Esophagus muscularis mucosa (tissue), 4 donors: ENCODE results near the gene DDX43. TPM values are rescaled to one million over a fixed set of nuclear protein-coding genes. Genes with fewer than 3 reads are reported as not detected.
"Not testable (repeated sequence)": the region's sequence is repeated elsewhere in the genome, so short reads cannot be mapped to it uniquely, and the experiment has no call there.

ENCODE experiments used
- DNase-seq: peaks from one replicate; pipeline ENCODE4 v3.0.0-alpha.2; 2017; ENCODE audit errors: extremely low spot score
- H3K27ac ChIP-seq, 4 donors: fragments of 200-600 bp; sonication (generic); replicated peaks in 1 of 4; 1 replicate in 3 of 4; 2 replicates in 1 of 4; pipeline ENCODE4 v1.5.1; 2016 to 2019; ENCODE audit warnings: mild to moderate bottlenecking in 1 of 4
- H3K27me3 ChIP-seq, 4 donors: fragments of 200-600 bp; sonication (generic); one replicate each; pipeline versions ENCODE4 v1.5.1 to v1.6.0; 2016 to 2019
- H3K36me3 ChIP-seq, 4 donors: fragments of 200-600 bp; sonication (generic); one replicate each; pipeline ENCODE4 v1.5.1; 2016 to 2019
- H3K4me1 ChIP-seq, 4 donors: fragments of 200-600 bp; sonication (generic); one replicate each; pipeline ENCODE4 v1.5.1; 2016 to 2019
- H3K4me3 ChIP-seq, 4 donors: fragments of 200-600 bp; sonication (generic); 1 replicate in 2 of 4; 2 replicates in 2 of 4; pipeline ENCODE4 v1.5.1; 2016 to 2019; ENCODE audit warnings: mild to moderate bottlenecking in 4 of 4, moderate library complexity in 1 of 4
- H3K9me3 ChIP-seq, 4 donors: fragments of 200-600 bp; sonication (generic); 1 replicate in 3 of 4; 2 replicates in 1 of 4; pipeline ENCODE4 v1.5.1; 2016 to 2019
- CTCF ChIP-seq, 3 experiments: fragments of 200-600 bp in 2 of 3; fragments of 450-650 bp in 1 of 3; sonication (generic) in 2 of 3; IDR thresholded peaks; one replicate each; pipeline ENCODE4 v1.5.1; 2017 to 2019; ENCODE audit warnings: antibody characterized with exemption in 3 of 3, mild to moderate bottlenecking in 2 of 3, moderate library complexity in 1 of 3
- EP300 ChIP-seq: sonication (generic); formaldehyde crosslinking; IDR thresholded peaks from one replicate; pipeline ENCODE4 v1.6.1; 2017; ENCODE audit warnings: antibody characterized with exemption
- POLR2A ChIP-seq: fragments of 450-650 bp; IDR thresholded peaks from one replicate; pipeline ENCODE4 v1.6.1; 2017; ENCODE audit warnings: antibody characterized with exemption, moderate library complexity, mild to moderate bottlenecking, low read depth
- POLR2AphosphoS5 ChIP-seq, 2 donors: sonication (generic); formaldehyde crosslinking; IDR thresholded peaks; one replicate each; pipeline ENCODE4 v1.6.1; 2017; ENCODE audit warnings: antibody characterized with exemption in 2 of 2
- WGBS: methylation state at CpG from one replicate; pipeline ENCODE4 v1.1.5; 2018; 5-methylcytosine and 5-hydroxymethylcytosine counted together
- intact Hi-C: fragments of 100-400 bp; cut with DNase I; formaldehyde crosslinking; loops from one replicate; pipeline ENCODE4 v1.15.1; 2023
- total RNA-seq, 4 donors: library from RNA; depleted of rRNA; stranded (reverse); fragments of >200 nt; gene quantifications; one replicate each; pipeline versions ENCODE4 v1.1.0 to v1.2.1, GENCODE V29; 2016

Gene DDX43
- total RNA-seq, 4 donors from 2014 or later = 0.80 to 3.5 (median 1.3) TPM

- H3K27me3 ChIP-seq = no peaks in the 10 kb centered on the region
- peaks cover 3 to 11% (median 9%) of the 10 kb centered on the region in 4 donors for H3K4me1 ChIP-seq
- no peak for DNase-seq
- no peak for TF ChIP-seq CTCF (IDR thresholded peaks at IDR 0.05)
- no peak for TF ChIP-seq POLR2AphosphoS5 (IDR thresholded peaks at IDR 0.05)
- TF ChIP-seq EP300 = no peak
- TF ChIP-seq POLR2A = no peak
- H3K4me3 ChIP-seq = no peak overlapping the region
- intact Hi-C loops = no loop called here
- no peak overlapping the region for H3K27ac ChIP-seq
- 90% methylated on average over 2 of the region's 2 CpGs for WGBS
- no peaks in the 10 kb centered on the region for H3K9me3 ChIP-seq
- H3K36me3 ChIP-seq = no peaks in the 10 kb centered on the region
These were observed 3.0 kb upstream of the DDX43 start for GRCh38 chr6:73391675-73392074.

- DNase-seq, intact Hi-C loops, H3K36me3 ChIP-seq, H3K27ac ChIP-seq, H3K9me3 ChIP-seq, H3K27me3 ChIP-seq, H3K4me3 ChIP-seq: not testable (repeated sequence)
- 71% methylated on average over 4 of the region's 4 CpGs for WGBS
- peaks cover 3 to 11% (median 9%) of the 10 kb centered on the region in 4 donors for H3K4me1 ChIP-seq
These were observed 2.4 kb upstream of the DDX43 start for GRCh38 chr6:73392188-73392587.

GRCh38 chr6:73393278-73393677 is 1.4 kb upstream of the DDX43 start:
- no peak for DNase-seq
- 90% methylated on average over 3 of the region's 3 CpGs for WGBS
- H3K4me1 ChIP-seq = peaks cover 3 to 10% (median 9%) of the 10 kb centered on the region in 4 donors
- H3K27me3 ChIP-seq = no peaks in the 10 kb centered on the region
- H3K9me3 ChIP-seq = no peaks in the 10 kb centered on the region
- TF ChIP-seq EP300 (no peak), POLR2A (no peak), CTCF (IDR thresholded peaks at IDR 0.05) (no peak), POLR2AphosphoS5 (IDR thresholded peaks at IDR 0.05) (no peak)
- no peaks in the 10 kb centered on the region for H3K36me3 ChIP-seq
- no peak overlapping the region for H3K4me3 ChIP-seq
- intact Hi-C loops = no loop called here
- H3K27ac ChIP-seq = no peak overlapping the region

GRCh38 chr6:73395875-73396274 is 1.2 kb downstream of the DDX43 start:
- no peak overlapping the region for H3K4me3 ChIP-seq
- H3K36me3 ChIP-seq = peaks cover 0 to under 1% (median 0%) of the 10 kb centered on the region in 4 donors
- no peaks in the 10 kb centered on the region for H3K27me3 ChIP-seq
- no peaks in the 10 kb centered on the region for H3K4me1 ChIP-seq
- H3K27ac ChIP-seq = no peak overlapping the region
- TF ChIP-seq POLR2AphosphoS5 (IDR thresholded peaks at IDR 0.05) (no peak), POLR2A (no peak), CTCF (IDR thresholded peaks at IDR 0.05) (no peak), EP300 (no peak)
- no peak for DNase-seq
- 97% methylated on average over 10 of the region's 10 CpGs for WGBS
- no peaks in the 10 kb centered on the region for H3K9me3 ChIP-seq
- intact Hi-C loops = no loop called here

- TF ChIP-seq CTCF (IDR thresholded peaks at IDR 0.05) (no peak), EP300 (no peak), POLR2AphosphoS5 (IDR thresholded peaks at IDR 0.05) (no peak), POLR2A (no peak)
- no peaks in the 10 kb centered on the region for H3K27me3 ChIP-seq
- H3K4me1 ChIP-seq = no peaks in the 10 kb centered on the region
- H3K9me3 ChIP-seq = no peaks in the 10 kb centered on the region
- DNase-seq = no peak
- H3K36me3 ChIP-seq = peaks cover 0 to 3% (median 0%) of the 10 kb centered on the region in 4 donors
- no peak overlapping the region for H3K4me3 ChIP-seq
- no peak overlapping the region for H3K27ac ChIP-seq
- intact Hi-C loops = no loop called here
These were observed 6.0 kb downstream of the DDX43 start for GRCh38 chr6:73400656-73401055.
